BE2C (cell line): Measurements from ENCODE around the gene PLAU.

Experiments used
- DNase-seq: peaks from one replicate; pipeline ENCODE4 v3.0.0-alpha.2; 2020
- H3K27me3 ChIP-seq: fragments of 250-450 bp; sonication (Bioruptor Pico); 2 replicates; pipeline ENCODE4 v1.5.1; 2020; ENCODE audit warnings: mild to moderate bottlenecking
- H3K36me3 ChIP-seq: fragments of 250-450 bp; sonication (Bioruptor Pico); 2 replicates; pipeline ENCODE4 v1.5.1; 2020; ENCODE audit warnings: mild to moderate bottlenecking
- H3K4me1 ChIP-seq: fragments of 250-450 bp; sonication (Bioruptor Pico); 2 replicates; pipeline ENCODE4 v1.5.1; 2020
- H3K4me3 ChIP-seq: 2 replicates; pipeline ENCODE4 v1.5.1; 2011; ENCODE audit warnings: low read depth, low read length
- H3K9me3 ChIP-seq: fragments of 250-450 bp; sonication (Bioruptor Pico); 2 replicates; pipeline ENCODE4 v1.5.1; 2020
- TF ChIP-seq, protein P1 (sequence below): IDR thresholded peaks from 2 replicates; pipeline ENCODE4 v1.5.1; 2012; ENCODE audit warnings: mild to moderate bottlenecking, low read depth, low read length

Gene PLAU

DNA sequence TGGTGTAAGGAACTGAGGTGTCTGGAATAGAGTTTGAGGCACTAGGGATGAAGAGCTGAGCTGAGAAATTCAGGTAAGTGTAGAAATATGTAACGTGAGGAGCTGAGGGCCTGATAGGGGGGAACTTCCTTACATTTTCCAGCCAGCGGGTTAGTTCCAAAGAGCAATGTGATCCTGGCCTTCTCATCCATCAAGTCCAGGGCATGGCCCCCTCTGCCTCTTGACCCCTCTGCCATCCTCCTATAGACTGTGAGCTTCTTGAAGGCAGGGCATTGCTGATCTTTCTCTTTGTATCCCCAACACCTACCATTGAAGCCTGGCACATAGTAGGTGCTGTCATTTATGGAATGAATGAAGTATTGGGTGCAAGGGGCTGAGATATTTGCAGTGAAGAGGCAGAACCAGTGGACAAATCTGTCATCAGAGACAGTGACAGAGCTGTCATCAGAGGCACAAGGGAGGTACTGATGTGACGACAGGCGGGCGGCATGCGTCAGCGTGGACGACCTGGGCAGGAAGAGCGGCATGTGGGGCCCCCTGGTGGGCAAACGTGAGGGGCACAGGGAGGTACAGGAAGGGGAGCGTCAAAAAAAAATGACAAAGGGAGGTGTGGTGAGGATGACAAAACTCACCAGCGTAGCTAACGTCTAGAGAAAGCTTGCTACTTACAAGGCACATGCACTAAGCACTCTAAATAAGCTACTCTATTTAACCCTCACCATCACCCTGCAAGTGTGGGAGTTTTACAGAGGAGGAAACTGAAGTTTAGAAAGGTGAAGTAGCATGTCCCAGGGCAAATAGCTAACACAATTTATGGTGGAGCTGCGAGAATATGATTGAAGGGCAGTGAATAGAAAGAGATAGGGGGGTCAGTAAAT lies 31.4 kb upstream of the PLAU start:
- Histone ChIP-seq H3K4me1 (no peaks in the 10 kb centered on the region), H3K27me3 (no peaks in the 10 kb centered on the region), H3K4me3 (0 out of 2 replicates have a peak overlapping the region, but pooled peaks have one; percentile 5), H3K9me3 (no peaks in the 10 kb centered on the region), H3K36me3 (no peaks in the 10 kb centered on the region)
- TF ChIP-seq, protein P1, sequence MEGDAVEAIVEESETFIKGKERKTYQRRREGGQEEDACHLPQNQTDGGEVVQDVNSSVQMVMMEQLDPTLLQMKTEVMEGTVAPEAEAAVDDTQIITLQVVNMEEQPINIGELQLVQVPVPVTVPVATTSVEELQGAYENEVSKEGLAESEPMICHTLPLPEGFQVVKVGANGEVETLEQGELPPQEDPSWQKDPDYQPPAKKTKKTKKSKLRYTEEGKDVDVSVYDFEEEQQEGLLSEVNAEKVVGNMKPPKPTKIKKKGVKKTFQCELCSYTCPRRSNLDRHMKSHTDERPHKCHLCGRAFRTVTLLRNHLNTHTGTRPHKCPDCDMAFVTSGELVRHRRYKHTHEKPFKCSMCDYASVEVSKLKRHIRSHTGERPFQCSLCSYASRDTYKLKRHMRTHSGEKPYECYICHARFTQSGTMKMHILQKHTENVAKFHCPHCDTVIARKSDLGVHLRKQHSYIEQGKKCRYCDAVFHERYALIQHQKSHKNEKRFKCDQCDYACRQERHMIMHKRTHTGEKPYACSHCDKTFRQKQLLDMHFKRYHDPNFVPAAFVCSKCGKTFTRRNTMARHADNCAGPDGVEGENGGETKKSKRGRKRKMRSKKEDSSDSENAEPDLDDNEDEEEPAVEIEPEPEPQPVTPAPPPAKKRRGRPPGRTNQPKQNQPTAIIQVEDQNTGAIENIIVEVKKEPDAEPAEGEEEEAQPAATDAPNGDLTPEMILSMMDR = peak; percentile 95
- peak; percentile 90 for DNase-seq

DNA sequence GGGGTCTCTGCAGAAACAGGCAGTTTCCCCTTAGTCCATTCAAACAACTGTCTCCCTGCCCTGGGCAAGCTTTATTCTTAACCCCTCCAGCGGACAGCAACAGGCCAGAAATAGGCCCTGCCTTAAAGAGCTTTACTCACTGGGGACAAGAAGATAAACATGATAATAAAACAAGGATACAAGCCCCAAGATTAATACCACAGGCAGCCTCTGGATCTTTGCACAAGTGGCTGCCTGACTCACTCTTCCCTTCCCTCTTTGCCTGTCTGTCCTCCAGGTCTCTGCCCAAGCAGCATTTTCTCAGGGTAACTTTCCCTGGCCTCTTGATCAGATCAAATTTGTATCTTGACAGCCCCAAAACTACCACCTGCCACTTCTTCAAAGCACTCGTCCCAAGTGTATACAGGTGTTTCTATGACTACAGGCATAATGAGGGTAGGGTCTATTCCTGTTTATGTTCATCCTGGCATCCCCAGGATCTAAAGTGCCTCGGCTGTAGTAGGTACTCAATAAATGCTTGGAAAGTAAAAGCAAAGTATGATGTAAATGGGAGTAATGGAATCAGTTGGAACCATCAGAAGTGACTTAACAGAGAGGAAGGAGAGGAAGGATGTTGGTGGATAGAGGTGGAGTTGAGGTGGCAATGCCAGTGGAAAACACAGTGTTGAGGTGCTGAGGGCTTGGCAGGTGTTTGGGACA lies 29.6 kb upstream of the PLAU start:
- Histone ChIP-seq H3K27me3 (no peaks in the 10 kb centered on the region), H3K4me1 (peaks cover 3% of the 10 kb centered on the region), H3K9me3 (no peaks in the 10 kb centered on the region), H3K36me3 (no peaks in the 10 kb centered on the region), H3K4me3 (no peak overlapping the region)
- TF ChIP-seq, protein P1 = no peak
- DNase-seq = no peak

DNA sequence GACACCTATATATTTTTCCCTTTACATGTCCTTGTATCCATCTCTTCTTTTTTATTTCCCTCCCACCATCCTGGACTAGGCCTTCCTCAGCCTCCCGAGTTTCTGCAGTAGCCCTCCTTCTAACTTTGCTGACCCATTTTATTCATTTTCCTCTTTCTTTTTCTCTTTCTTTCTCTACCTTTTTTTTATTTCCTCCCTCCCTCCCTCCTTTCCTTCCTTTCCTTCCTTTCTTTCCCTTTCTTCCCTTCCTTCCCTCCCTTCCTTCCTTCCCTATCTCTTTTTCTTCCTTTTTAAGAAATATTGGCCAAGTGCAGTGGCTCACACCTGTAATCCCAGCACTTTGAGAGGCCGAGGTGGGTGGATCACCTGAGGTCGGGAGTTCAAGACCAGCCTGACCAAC lies 26.9 kb upstream of the PLAU start:
- no peaks in the 10 kb centered on the region for H3K27me3 ChIP-seq
- H3K9me3 ChIP-seq = no peaks in the 10 kb centered on the region
- peaks cover 10% of the 10 kb centered on the region for H3K4me1 ChIP-seq
- no peaks in the 10 kb centered on the region for H3K36me3 ChIP-seq
- no peak for DNase-seq
- no peak overlapping the region for H3K4me3 ChIP-seq
- TF ChIP-seq, protein P1 = no peak

DNA sequence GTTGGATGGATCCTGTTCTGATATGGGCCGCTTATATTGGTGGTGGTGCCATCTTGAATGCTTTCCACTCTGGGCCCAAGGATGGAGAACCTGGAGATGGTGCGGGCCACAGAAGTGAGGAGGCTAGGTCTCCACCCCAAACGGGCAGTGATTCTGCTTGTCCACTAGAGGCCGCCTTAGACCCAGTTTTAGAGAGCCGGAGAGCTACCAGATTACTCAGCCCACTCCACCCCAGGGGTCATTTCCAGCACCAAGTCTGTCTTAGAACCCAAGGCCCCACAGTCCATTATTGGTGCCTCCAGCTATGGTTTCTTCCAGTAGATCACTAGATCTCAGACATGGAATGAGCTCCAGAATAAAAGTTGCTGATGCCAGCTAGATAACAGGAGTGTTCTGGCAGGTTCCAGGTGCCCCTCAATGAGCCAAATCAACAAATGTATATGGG lies 24.8 kb upstream of the PLAU start:
- DNase-seq = peak; percentile 75
- Histone ChIP-seq H3K9me3 (no peaks in the 10 kb centered on the region), H3K4me1 (peaks cover 10% of the 10 kb centered on the region), H3K4me3 (no peak overlapping the region), H3K27me3 (no peaks in the 10 kb centered on the region), H3K36me3 (no peaks in the 10 kb centered on the region)
- TF ChIP-seq, protein P1 = peak; percentile 81

DNA sequence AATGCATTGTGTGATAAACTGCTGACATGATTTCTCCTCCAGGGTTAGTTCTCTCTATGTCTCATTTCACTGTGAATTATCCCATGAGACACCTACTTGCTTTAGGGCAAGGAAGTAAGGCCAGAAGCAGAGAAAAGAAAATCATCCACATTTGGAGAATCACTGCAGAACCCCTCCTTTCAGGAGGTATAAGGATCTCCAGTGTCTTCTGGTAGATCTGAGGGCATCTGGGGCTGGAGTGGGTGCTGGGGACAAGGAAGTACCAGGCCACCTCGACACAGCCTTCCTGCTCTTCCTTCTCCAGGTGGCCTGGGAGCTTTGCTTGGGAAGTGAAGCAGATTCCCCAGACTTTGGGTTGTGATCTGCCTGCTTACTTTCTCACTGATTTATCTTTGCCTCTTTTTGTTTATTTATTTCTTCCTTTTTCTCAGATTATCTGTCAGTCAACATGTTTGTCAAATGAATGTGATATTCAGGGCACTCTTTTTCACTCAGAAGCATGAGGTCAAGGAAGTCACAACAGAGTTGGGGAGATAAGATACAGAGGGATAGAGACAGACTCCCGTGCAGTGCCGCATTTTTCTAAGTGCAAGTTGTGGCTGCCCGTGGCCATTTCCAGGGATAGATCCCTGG lies 24.2 kb upstream of the PLAU start:
- H3K9me3 ChIP-seq = no peaks in the 10 kb centered on the region
- H3K4me3 ChIP-seq = no peak overlapping the region
- TF ChIP-seq, protein P1 = no peak
- peaks cover 10% of the 10 kb centered on the region for H3K4me1 ChIP-seq
- no peak for DNase-seq
- H3K27me3 ChIP-seq = no peaks in the 10 kb centered on the region
- H3K36me3 ChIP-seq = no peaks in the 10 kb centered on the region
